Measurements from ENCODE around the gene YAP1.
A peak's percentile ranks its signal among the peaks of the same experiment; 100 is the strongest.
"Not testable (repeated sequence)": the region's sequence is repeated elsewhere in the genome, so short reads cannot be mapped to it uniquely, and the experiment has no call there.

Gene YAP1

DNA sequence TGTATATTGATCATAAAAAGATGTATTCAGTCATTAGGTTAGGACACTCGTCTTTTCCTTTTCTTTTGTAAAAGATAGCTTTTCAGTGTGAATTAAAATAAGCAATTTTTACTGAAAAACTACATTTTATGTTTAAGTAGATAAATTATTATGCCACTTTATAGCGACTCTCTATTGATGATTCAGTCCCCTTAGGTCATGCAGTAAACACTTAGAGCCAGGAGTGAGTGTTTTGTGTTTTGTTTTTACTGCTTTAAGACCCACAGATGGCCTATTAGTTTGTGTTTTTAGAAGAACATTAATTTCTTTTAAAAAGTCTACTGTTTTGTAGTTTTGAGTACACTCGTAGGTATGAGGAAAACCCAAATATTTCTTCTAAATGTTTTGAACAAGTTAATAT lies 86.6 kb downstream of the YAP1 start:
- DNase-seq = no peak

GRCh38 chr11:102197670-102198139 lies 87.5 kb downstream of the YAP1 start:
- DNase-seq = peak in 8 of 56 donors; percentile 0 to 25 (median 12)

DNA sequence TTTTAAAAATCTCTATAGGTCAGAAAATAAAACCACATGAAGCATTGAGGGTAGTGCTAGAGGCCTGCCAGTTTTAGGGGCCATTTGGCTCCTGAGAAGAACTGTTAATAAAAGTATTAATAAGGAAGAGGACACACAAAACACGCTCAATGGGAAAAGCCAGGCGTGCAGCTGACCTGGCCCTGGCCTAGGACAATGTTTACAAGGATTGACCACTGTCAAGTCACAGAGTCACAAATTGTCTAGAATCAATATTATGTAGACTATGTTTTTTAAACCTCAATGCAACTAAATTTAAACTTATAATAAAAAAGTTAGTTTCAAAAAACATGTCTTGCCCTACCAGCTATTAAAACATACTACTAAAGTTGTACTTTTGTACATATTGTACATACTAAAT lies 89.4 kb downstream of the YAP1 start:
- DNase-seq = no peak

GRCh38 chr11:102200325-102200724 lies 90.1 kb downstream of the YAP1 start:
- not testable (repeated sequence) for DNase-seq

- no peak for DNase-seq
Measured at GRCh38 chr11:102201776-102202175, 91.5 kb downstream of the YAP1 start.

GRCh38 chr11:102202972-102203371 lies 92.7 kb downstream of the YAP1 start:
- no peak for DNase-seq

- DNase-seq = no peak
Measured at GRCh38 chr11:102204174-102204573, 93.9 kb downstream of the YAP1 start.

DNA sequence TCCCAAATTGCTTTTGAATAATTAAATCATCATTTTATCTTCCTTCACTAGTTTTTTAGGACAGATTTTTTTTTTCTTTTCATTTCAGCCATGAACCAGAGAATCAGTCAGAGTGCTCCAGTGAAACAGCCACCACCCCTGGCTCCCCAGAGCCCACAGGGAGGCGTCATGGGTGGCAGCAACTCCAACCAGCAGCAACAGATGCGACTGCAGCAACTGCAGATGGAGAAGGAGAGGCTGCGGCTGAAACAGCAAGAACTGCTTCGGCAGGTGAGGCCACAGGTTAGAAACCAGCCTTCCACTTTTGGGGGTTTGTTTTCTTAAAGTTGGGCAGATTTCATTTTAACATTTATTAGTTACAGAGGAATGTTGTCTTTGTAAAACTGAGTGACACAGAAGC lies 95.6 kb downstream of the YAP1 start:
- DNase-seq = no peak

DNA sequence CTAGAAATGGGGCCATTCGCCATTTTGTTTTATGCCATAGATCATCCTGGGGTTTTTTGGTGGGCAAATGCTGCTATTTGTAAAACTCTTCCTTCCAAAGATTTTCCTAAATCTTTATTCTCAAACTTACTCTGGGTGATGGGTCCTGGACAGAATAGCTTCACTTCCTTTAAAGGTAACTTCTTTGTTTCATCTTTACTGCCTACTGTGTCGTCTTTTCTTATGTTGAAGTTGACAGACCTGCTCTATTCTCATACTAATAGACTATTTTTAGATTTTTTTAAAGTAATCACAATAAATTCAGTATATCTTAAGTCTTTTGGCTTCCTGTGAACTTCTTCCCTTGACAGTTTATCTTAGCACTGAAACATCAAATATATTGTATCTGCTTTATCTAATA lies 98.6 kb downstream of the YAP1 start:
- no peak for DNase-seq

GRCh38 chr11:102214623-102215022 lies 104.4 kb downstream of the YAP1 start:
- DNase-seq = no peak

DNA sequence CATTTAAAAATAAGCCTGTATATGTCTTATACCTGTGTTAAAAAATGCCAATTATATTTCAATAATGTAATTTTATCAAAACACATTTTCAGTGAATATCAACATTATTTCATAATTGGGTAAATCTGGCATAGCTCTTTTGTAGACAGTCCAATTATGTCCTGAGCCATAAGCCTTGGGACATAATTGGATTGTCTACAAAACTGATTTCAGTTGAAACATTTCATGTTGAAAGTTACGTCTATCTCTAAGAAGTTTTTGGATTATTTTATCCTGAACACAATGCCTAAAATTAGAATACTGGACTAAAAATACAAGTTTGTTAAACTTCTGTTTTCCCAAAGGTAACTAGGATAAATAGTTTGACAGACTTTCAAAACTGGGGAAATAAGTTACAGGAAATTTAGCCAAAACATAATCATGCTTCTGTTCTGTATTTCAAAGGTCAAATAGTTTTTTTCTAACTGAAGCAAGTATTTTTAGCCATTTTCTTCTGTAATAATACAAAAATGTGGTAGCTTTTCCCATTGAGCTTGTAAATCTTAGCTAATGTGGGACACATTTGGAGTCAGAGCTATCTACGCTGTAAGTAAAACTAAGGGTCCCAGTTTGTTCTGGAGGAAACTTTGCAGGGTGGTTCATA lies 106.3 kb downstream of the YAP1 start:
- no peak for DNase-seq

DNA sequence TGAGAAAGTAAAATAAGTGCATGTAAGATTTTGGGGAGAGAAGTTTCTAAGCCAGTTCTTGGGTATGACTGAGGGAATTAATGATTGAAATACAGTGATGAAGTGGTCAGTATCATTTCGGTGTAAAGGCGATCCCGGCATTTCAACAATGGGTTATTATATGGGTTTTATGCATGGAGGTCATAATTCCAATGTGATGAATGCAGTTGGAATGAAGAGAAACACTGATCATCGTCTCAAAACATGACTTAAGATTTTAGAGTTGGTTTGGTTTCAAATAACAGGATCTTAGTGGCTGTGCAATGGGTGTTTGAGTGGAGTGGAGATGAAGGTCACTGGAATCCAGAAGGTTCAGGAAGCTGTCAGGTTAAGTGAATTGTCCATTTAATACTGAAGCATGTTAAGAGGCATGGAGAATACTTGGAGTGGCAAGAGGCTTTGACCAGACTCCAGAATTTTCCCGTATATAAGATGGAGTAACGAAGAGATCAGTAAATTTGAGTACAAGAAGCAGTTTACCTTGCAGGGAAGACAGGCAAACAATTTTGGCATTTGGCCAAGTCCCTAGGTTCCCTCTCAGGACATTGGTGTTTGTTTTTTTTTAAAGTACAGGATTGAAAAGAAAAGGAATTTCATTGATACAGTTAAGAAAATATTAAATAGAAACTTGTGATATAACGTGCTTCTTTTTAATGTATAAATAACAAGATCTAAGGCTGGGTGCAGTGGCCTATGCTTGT lies 110.7 kb downstream of the YAP1 start:
- DNase-seq = no peak

- DNase-seq = no peak
Measured at GRCh38 chr11:102223859-102224258, 113.6 kb downstream of the YAP1 start.

DNA sequence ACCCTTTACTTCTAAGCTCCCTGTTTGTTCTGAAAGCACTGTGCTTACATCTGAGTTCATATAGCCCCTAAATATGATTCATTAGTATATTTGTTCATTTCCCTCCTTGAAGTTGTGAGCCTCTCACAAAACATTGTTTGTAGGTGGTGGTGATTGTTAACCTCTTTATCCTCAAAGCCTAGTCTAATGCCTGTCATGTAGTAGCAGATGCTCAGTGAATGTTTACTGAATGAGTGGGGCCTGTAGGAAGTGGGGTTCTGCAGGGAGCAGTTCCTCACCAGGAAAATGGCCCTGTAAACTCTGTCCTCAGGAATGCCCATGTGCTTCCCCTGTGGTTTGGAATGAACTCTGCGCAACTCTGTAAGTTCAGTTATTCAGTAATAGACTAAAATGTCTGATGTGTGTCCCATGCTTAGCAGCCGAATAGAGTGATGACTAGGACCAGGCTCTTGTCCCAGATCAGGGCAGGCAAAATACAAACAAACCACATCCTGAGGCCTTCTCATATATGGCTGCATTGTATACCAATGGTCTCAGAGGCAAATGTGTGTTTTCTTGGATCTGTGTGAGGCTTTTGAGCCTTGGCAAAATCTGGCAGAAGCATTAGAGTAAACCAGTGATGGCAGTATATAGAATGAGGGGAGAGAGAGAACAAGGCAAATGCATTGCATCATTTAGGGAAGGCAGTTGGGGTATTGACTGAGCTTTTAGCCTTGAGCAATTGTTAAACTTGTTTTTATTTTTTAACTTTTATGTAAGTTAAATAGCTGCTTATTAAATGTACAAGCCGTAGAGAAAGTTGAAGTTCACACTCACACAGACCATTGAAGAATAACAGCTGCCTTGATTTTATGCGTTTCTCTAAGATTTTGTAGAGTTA lies 115.7 kb downstream of the YAP1 start:
- no peak for DNase-seq

GRCh38 chr11:102226702-102227490 lies 116.6 kb downstream of the YAP1 start:
- DNase-seq = no peak

- no peak for DNase-seq
Measured at GRCh38 chr11:102229510-102230123, 119.4 kb downstream of the YAP1 start.

DNA sequence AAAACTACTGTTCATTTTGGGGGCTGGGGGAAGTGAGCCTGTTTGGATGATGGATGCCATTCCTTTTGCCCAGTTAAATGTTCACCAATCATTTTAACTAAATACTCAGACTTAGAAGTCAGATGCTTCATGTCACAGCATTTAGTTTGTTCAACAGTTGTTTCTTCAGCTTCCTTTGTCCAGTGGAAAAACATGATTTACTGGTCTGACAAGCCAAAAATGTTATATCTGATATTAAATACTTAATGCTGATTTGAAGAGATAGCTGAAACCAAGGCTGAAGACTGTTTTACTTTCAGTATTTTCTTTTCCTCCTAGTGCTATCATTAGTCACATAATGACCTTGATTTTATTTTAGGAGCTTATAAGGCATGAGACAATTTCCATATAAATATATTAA lies 119.9 kb downstream of the YAP1 start:
- no peak for DNase-seq

DNA sequence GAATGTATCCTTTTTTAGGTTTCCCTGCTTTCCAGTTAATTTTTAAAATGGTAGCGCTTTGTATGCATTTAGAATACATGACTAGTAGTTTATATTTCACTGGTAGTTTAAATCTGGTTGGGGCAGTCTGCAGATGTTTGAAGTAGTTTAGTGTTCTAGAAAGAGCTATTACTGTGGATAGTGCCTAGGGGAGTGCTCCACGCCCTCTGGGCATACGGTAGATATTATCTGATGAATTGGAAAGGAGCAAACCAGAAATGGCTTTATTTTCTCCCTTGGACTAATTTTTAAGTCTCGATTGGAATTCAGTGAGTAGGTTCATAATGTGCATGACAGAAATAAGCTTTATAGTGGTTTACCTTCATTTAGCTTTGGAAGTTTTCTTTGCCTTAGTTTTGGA lies 120.7 kb downstream of the YAP1 start:
- no peak for DNase-seq

DNA sequence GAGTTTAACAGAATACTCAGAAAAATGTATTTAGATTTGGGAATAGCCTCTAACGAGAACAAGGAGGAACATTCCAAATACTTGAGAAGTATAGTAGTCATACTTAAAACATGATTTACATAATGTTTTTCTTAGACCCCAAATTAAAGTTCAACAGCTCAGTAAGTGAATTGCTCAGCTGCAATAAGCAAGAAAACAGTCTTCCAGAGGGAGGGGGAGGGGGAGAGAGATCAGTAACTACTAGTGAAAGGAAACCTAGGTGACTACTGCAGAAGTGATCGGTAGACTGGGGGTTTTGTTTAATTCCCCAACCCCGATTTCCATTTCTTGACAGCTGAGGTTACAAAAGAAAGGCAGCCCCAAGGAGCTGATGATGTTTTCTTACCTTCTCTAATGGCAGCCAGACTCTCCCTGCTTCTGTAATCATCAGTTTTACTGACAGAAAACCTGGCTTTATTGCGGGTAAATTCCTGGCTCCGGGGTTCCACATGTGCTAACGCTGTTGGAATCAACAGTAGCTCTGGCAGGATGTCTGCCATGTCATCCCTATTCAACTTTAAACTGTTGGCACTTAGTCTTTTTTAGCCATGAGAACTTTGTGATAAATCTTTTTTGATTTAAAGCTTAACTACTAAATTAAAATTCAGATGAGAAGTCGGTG lies 124.7 kb downstream of the YAP1 start:
- no peak for DNase-seq

DNA sequence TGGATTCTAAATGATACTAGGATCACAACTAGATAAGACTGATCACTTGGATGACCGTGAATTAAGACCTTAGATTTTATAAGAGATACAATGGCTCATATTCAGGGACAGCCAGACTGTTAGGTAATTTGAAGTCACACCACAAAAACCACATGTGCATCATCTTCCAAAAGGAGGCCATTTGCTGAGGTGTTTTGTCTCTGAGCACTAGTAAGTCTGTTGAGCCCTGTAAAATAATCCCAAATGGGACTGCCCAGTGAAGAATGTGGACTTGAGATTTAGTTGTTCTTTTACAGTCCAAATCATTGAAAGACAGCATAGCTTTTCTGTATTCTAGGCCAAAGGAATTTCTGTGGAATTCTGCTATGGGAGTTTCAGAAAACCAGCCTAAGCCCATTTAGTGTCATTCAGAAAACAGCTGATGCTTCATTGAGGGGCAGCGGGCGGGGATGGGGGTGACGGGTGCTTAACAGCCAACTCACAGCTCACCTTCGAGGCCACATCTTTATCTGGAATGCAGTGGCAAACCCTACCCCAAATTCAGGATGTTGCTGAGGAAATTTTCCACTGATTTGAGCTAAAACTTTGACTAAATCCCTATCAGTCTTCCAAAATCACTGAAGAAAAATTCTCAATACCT lies 127.0 kb downstream of the YAP1 start:
- no peak for DNase-seq

Data from nucleus accumbens (tissue), 56 donors.